ENCODE measurements around the gene PLB1.

Gene PLB1

GRCh38 chr2:28495551-28496250 is at the start of gene PLB1:
Gene PLB1 (plus strand): TSS chr2:28496060. CDS start chr2:28496115, 55 bp downstream.
- DNase-seq = no peak

DNA sequence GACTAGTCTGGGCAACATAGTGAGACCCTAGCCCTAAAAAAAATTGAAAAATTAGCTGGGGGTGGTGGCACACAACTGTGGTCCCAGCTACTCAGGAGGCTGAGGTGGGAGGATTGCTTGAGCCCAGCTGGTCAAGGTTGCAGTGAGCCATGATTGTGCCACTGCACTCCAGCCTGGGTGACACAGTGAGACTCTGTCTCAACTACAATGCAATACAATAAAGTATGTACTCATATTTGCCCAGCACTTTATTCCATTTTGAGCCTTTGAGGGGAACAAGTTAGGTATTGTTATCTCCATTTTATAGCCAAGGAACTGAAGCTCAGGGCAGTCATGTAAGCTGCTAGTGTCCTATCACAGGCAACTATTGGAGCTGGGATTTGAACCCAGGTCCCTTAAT is 49.3 kb upstream of the PLB1 start:
- DNase-seq = no peak

DNA sequence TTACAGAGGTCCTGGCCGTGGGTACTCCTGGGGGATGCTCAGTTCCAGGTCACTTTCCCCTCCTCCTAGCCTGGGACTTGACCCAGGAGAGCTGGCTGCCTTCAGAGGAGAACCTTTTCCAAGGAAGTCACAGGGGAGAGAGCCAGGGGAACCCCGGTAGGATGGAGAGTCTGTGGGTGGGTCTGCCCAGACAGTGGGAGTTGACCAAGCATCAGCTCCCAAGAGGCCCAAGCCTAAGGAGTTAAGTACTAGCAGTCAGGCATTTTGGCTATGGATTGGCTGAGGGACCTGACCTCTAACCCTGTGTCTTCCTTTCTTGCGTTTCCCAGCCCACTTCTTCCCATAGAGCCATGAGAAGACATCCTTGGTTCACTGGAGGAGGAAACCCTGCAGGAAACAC is 48.8 kb upstream of the PLB1 start:
- no peak for DNase-seq

DNA sequence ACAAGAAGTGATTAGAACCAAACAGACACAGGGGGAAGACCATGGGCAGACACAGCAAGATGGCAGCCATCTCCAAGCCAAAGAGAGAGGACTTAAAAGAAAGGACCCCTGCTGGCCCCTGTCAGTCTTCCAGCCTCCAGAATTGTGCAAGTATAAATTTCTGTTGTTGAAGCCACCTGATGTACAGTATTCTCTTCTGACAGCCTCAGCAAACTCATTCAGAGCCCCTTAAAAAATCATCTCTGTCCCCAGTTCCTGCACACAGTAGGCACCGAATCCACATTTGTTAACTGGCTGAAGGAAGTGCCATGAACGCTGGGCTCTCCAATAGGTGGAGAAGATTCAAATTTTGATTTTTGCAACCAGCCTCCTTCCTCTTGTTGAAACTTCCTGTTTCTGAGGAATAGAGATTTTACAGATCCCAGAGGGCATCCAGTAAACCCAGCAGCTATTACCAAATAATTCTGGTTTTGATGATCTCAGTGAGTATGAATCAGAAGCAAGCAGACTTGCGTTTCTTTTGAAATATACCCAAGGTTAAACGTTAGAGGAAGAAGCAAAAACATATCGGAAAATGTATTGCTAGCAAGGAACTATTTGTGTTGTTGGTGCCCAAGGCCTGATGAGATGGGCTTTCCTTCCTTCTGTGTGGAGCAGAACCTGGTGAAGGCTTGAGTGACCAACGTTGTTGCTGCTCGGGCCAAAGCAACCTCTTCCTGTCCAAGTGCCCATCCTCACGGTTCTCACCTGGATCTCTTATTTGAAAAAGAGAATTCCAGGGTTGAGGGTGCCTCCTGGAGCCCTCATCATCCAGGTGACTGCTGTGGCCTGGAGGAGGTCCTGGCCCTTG is 47.7 kb upstream of the PLB1 start:
- peak; percentile 4 for DNase-seq

DNA sequence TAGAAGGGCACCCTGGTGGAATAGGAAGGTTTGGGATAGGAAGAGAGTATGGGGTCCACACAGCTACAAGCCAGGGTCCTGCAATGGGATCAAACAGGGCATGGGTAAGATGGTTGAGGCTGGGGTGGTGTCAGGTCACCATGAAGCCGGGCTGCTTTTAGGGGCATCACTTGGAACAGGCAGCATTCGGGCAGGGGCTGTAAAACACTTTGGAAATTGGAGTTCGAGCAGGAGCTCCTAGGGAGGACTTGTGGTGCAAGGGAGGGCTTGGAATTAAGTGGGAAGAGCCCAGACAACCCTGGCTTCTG is 47.1 kb upstream of the PLB1 start:
- DNase-seq = no peak

DNA sequence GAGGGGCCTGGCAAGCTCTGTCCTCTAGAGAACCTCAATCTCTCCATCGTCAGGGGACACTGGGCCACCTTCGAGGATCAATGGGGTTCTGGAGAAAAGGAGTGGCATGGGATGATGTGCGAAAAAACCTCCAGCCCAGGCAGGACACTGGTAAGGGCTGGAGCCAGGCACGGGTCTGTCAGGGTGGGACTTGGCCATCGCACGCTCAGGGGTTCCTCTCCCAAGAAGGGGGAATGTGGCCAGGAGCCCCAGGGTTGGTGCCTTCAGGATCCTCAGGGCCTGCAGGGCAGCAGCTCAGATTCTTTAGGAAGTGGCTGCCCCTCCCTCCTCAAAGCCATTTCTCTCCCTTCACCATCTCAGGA is 46.8 kb upstream of the PLB1 start:
- no peak for DNase-seq

- DNase-seq = no peak
Measured at GRCh38 chr2:28449488-28450395, 46.1 kb upstream of the PLB1 start.

DNA sequence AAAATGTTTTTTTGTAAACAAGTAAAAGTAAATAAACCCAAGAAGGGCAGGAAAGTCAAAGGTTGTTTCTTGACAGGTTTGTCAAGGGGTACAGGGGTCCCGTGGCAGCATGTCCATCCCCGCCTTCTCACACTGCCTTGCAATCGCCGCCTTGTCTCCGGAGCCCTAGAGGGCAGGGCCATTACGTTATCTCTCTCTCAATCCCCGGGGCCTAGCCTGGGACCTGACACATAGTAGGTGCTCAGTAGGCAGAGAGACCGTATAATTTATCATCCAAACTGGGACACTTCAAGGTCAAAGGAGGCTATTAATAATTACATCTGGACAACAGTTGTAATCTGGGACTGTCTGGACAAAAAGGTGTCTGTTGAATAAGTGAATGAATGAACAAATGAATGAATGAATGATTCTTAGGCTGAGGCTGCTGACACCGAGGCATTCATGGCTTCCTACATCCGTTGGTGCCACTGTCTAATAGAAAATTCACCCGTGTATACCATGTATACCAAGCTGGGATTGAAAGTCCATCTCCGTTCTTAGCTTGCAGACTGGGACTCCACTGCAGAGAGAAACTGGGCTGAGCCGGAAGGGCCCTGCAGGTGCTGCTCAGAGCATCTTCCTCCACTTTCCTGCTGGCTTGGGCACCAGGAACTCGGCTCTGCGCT is 44.8 kb upstream of the PLB1 start:
- DNase-seq = no peak

DNA sequence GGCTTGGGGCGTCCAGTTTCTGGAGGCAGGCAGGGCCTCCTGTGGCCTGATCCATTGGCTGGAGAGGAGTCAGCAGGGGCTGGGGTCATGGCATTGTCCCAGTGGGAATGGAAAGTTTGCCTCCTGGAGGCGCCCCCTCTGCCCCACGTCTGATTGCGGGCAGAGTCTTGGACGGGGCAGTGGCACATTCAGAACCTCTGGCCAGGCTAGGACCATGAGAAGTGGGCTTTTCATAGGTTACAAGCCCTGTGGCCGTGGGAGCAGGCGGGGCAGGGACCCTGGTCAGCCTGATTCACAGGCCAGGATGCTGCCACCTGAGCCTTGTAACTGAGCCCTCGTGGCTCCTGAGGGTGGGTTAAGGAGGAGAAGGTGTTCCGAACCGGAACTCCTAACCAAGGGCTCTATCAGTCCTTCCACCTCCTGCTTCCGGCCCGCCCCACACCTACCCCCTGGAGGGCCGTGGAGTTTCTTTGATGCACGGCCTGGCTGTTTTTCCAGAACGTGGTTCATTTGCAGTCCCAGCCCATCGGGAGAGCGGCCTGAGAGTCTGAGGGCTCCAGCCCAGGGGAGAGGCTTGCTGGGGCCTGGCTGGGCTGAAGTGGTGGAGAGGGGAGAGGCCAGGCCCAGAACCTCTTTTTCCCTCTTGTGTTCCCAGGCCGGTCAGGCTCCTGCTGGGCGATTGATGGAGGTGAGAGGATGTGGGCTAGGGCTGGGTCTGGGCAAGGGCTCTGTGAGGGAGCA is 43.9 kb upstream of the PLB1 start:
- no peak for DNase-seq

GRCh38 chr2:28452534-28453081 is 43.3 kb upstream of the PLB1 start:
- DNase-seq = peak; percentile 13

DNA sequence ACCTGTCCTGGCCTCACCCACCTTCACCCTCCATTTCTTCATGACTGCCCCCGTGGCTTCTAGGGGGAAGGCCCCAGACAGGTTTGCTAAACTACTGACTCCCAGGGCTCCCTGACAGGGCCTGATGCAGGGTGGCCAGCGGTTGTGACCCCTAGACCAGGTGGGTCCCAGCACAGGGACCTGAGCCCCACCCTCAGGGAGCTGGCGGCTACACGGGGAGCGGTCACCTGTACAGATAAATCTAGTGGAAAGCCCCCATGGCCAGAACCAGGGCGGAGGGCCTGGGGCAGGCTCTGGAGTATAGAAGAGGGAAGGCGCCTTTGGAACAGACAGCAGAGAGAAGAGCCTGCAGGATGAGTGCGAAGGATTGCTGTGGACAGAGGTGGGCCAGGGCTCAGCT is 42.5 kb upstream of the PLB1 start:
- no peak for DNase-seq

DNA sequence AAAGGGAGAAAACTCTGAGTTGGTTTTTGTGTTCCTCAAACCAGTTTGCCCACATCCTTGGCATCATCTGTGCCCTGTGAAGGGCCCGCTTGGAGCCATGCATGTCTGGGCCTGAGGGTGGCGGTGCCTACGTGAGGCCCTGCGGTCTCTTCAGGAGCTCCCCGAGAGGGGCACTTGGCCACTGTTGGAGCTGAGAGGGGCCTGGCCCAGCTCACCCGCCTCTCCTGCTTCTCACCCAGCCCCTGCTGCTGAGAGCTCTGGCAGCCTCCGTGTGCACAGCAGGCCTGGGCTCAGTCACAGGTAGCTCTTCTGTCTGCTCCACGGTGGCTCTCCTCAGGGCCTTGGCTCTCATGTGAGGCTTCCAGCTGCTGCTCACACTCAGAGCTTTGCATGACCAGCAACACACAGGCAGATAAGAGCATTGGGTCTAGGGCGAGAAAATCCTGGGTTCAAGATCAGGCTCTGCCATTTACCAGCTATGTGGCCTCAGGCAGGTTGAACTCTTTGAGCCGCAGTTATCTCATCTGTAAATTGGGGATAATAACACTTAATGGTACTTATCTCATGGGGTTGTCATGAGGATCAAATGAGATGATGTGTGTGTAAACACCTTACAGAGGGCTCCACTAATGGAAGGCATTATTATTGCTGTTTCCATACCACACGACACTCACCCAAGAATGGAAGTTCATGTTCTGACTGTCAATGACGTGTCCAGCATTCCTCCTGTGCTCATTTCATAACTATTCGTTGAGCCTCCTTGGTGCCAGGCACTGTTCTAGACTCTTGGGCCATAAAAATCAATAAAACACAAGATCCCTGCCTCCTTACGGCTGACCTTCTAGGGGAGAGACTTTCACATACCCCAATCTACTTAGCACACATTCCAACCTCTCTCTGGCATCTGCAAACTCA is 41.6 kb upstream of the PLB1 start:
- no peak for DNase-seq

- DNase-seq = no peak
Measured at GRCh38 chr2:28457237-28457636, 38.6 kb upstream of the PLB1 start.

- no peak for DNase-seq
Measured at GRCh38 chr2:28461056-28461455, 34.8 kb upstream of the PLB1 start.

GRCh38 chr2:28462122-28462521 is 33.7 kb upstream of the PLB1 start:
- no peak for DNase-seq

- DNase-seq = no peak
Measured at GRCh38 chr2:28463211-28463816, 32.5 kb upstream of the PLB1 start.

DNA sequence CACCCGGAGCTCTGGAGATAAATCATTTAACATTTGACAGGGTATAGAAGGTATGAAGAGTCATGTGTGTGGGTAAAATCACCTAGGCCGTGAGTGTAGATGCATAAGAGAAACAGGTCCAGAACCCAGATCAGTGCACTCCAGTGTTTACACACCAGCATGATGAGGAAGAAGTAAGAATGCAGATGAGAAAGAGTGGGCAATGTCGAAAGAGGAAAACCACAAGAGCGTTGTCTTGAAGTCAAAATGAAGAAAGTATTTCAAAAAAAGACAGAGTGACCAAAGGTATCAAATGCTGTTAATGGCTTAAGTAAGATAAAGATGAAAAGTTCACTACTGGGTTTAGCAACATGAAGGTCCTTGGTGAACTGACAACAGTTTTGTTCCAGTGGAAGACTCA is 32.0 kb upstream of the PLB1 start:
- no peak for DNase-seq

- no peak for DNase-seq
Measured at GRCh38 chr2:28465148-28465885, 30.5 kb upstream of the PLB1 start.

DNA sequence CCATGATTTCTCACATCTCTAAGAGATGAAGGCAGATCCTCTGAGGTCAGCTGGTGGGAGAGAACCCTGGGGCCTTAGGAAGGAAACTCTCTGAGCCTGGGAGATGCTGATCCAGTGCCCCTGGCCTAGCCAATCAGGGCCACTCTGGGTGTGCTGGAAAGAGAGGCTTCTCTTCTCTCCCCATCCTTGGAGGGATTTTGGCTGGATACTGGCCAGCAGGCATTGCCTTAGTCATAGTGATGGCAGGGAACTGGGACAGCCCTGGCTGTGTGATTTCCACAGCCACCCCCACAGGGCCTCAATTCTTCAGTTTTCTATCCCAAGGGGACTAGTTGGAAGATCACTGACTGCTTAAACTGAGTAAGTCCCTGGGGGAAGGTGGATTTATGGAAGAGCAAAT is 26.6 kb upstream of the PLB1 start:
- no peak for DNase-seq
